ENCODE data around the gene GAGE12G.
"Not testable (repeated sequence)": the region's sequence is repeated elsewhere in the genome, so short reads cannot be mapped to it uniquely, and the experiment has no call there.

Gene GAGE12G, protein sequence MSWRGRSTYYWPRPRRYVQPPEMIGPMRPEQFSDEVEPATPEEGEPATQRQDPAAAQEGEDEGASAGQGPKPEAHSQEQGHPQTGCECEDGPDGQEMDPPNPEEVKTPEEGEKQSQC

DNA sequence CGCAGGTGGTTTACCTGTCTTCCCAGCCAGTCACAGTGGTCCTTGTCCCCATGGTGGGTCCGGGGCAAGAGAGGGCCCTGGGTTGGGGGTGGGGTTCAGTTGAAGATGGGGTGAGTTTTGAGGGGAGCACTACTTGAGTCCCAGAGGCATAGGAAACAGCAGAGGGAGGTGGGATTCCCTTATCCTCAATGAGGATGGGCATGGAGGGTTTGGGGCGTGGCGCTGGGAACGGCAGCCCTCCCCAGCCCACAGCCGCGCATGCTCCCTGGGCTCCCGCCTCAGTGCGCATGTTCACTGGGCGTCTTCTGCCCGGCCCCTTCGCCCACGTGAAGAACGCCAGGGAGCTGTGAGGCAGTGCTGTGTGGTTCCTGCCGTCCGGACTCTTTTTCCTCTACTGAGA is at the start of gene GAGE12G:
Gene GAGE12G, plus strand, starts transcription at position 301 of the 400 bp plus-strand sequence. CDS start 1,155 bp downstream, outside the sequence.
- DNase-seq: not testable (repeated sequence)

DNA sequence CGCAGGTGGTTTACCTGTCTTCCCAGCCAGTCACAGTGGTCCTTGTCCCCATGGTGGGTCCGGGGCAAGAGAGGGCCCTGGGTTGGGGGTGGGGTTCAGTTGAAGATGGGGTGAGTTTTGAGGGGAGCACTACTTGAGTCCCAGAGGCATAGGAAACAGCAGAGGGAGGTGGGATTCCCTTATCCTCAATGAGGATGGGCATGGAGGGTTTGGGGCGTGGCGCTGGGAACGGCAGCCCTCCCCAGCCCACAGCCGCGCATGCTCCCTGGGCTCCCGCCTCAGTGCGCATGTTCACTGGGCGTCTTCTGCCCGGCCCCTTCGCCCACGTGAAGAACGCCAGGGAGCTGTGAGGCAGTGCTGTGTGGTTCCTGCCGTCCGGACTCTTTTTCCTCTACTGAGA is 38.3 kb upstream of the GAGE12G start, which contains the start of gene GAGE12C:
Gene GAGE12C, plus strand, starts transcription at position 301 of the 400 bp plus-strand sequence. CDS start 1,155 bp downstream, outside the sequence.
- not testable (repeated sequence) for DNase-seq

DNA sequence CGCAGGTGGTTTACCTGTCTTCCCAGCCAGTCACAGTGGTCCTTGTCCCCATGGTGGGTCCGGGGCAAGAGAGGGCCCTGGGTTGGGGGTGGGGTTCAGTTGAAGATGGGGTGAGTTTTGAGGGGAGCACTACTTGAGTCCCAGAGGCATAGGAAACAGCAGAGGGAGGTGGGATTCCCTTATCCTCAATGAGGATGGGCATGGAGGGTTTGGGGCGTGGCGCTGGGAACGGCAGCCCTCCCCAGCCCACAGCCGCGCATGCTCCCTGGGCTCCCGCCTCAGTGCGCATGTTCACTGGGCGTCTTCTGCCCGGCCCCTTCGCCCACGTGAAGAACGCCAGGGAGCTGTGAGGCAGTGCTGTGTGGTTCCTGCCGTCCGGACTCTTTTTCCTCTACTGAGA is 28.8 kb upstream of the GAGE12G start, which contains the start of gene GAGE12D:
Gene GAGE12D, plus strand, starts transcription at position 301 of the 400 bp plus-strand sequence. CDS start 1,155 bp downstream, outside the sequence.
- not testable (repeated sequence) for DNase-seq

DNA sequence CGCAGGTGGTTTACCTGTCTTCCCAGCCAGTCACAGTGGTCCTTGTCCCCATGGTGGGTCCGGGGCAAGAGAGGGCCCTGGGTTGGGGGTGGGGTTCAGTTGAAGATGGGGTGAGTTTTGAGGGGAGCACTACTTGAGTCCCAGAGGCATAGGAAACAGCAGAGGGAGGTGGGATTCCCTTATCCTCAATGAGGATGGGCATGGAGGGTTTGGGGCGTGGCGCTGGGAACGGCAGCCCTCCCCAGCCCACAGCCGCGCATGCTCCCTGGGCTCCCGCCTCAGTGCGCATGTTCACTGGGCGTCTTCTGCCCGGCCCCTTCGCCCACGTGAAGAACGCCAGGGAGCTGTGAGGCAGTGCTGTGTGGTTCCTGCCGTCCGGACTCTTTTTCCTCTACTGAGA is 19.2 kb upstream of the GAGE12G start, which contains the start of gene GAGE12E:
Gene GAGE12E, plus strand, starts transcription at position 301 of the 400 bp plus-strand sequence. CDS start 1,155 bp downstream, outside the sequence.
- not testable (repeated sequence) for DNase-seq

DNA sequence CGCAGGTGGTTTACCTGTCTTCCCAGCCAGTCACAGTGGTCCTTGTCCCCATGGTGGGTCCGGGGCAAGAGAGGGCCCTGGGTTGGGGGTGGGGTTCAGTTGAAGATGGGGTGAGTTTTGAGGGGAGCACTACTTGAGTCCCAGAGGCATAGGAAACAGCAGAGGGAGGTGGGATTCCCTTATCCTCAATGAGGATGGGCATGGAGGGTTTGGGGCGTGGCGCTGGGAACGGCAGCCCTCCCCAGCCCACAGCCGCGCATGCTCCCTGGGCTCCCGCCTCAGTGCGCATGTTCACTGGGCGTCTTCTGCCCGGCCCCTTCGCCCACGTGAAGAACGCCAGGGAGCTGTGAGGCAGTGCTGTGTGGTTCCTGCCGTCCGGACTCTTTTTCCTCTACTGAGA is 9.7 kb upstream of the GAGE12G start, which contains the start of gene GAGE12F:
Gene GAGE12F, plus strand, starts transcription at position 301 of the 400 bp plus-strand sequence. CDS start 1,155 bp downstream, outside the sequence.
- DNase-seq: not testable (repeated sequence)

DNA sequence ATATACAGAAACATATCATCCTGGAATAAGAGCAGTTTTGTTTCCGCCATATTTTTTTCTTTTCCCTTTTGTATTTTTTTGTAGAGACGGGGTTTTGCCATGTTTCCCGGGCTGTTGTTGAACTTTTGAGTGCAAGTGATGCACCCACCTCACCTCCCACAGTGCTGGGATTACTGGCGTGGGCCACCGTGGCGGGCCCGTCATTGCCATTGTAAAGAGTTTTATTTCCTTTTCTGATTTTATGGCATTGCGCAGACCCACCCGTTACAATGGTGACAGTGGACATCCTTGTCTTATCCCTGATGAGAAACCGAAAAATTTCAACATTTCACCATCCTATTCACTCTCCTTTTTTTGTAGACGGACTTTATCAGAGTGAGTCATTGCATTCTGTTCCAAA is 1.5 kb upstream of the GAGE12G start:
- DNase-seq: not testable (repeated sequence)

DNA sequence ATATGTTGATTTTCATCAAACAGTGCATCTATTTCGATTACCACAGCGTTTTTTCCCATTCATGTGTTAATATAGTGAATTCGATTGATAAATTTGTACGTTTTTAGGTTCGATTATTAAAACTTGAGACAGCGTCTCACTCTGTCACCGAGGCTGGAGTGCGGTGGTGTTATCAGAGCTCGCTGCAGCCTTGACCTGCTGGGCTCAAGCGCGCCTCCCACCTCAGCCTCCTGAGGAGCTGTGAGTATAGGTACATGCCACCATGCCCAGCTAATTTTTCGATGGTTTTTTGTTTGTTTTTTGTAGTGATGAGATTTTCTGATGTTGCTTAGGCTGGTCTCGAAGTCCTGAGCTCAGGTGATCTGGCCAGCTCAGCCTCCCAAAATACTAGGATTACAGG is 1.0 kb upstream of the GAGE12G start:
- not testable (repeated sequence) for DNase-seq

DNA sequence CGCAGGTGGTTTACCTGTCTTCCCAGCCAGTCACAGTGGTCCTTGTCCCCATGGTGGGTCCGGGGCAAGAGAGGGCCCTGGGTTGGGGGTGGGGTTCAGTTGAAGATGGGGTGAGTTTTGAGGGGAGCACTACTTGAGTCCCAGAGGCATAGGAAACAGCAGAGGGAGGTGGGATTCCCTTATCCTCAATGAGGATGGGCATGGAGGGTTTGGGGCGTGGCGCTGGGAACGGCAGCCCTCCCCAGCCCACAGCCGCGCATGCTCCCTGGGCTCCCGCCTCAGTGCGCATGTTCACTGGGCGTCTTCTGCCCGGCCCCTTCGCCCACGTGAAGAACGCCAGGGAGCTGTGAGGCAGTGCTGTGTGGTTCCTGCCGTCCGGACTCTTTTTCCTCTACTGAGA is 9.4 kb downstream of the GAGE12G start, which contains the start of gene GAGE12H:
Gene GAGE12H, plus strand, starts transcription at position 301 of the 400 bp plus-strand sequence. CDS start 1,155 bp downstream, outside the sequence.
- DNase-seq: not testable (repeated sequence)

DNA sequence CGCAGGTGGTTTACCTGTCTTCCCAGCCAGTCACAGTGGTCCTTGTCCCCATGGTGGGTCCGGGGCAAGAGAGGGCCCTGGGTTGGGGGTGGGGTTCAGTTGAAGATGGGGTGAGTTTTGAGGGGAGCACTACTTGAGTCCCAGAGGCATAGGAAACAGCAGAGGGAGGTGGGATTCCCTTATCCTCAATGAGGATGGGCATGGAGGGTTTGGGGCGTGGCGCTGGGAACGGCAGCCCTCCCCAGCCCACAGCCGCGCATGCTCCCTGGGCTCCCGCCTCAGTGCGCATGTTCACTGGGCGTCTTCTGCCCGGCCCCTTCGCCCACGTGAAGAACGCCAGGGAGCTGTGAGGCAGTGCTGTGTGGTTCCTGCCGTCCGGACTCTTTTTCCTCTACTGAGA is 19.0 kb downstream of the GAGE12G start, which contains the start of gene GAGE2A:
Gene GAGE2A, plus strand, starts transcription at position 301 of the 400 bp plus-strand sequence. CDS start 1,155 bp downstream, outside the sequence.
- DNase-seq: not testable (repeated sequence)

DNA sequence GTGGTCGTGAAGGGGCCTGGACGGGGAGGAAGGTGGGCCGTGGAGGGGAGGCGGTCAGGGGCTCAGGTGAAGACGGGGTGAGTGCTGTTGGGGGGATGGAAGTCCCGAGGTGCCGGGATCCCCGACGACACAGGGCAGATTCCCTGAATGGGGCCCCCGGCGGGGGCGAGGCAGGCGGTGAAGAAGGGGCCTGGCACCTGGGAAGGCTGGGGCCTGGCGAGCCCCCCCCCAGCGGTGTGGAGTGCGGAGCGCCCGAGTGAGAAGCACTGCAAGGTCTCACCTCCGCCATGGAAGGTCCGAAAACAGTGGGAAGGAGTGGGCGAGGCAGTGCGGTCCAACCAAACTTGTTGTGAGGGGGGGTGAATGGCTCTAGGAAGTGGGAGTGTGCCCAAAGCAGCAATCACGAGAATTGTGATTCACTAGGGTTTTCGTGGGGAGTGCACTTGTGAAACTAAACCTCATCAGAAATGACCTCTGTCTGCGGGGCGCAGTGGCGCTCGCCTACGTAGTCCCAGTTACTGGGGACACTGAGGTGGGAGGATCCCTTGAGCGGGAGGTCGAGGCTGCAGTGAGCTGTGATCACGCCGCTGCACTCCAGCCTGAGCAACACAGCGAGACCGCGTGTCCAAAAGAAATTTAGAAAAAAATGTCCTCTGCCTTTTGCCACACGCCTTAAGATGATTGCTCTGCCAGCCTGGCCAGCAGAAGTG is 19.7 kb downstream of the GAGE12G start:
- peak; percentile 62 for DNase-seq

DNA sequence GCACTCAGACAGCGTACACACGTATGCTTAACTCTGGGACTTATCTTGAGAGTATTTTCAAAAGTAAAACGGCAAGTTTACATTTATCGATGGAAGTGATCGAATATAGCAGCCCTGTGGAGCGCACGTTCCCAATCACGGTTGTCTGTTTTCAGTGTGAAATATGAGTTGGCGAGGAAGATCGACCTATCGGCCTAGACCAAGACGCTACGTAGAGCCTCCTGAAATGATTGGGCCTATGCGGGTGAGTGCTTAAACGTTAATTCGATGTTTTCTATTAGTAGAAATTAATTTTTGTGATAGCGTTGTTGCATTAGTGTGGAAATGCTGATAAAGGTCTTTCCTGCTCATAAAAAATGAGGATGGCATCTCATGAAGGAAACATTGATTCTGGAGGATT is 20.3 kb downstream of the GAGE12G start:
- peak; percentile 47 for DNase-seq

DNA sequence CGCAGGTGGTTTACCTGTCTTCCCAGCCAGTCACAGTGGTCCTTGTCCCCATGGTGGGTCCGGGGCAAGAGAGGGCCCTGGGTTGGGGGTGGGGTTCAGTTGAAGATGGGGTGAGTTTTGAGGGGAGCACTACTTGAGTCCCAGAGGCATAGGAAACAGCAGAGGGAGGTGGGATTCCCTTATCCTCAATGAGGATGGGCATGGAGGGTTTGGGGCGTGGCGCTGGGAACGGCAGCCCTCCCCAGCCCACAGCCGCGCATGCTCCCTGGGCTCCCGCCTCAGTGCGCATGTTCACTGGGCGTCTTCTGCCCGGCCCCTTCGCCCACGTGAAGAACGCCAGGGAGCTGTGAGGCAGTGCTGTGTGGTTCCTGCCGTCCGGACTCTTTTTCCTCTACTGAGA is 28.5 kb downstream of the GAGE12G start, which contains the start of gene GAGE1:
Gene GAGE1, plus strand, starts transcription at position 301 of the 400 bp plus-strand sequence. CDS start 1,155 bp downstream, outside the sequence.
- DNase-seq: not testable (repeated sequence)

DNA sequence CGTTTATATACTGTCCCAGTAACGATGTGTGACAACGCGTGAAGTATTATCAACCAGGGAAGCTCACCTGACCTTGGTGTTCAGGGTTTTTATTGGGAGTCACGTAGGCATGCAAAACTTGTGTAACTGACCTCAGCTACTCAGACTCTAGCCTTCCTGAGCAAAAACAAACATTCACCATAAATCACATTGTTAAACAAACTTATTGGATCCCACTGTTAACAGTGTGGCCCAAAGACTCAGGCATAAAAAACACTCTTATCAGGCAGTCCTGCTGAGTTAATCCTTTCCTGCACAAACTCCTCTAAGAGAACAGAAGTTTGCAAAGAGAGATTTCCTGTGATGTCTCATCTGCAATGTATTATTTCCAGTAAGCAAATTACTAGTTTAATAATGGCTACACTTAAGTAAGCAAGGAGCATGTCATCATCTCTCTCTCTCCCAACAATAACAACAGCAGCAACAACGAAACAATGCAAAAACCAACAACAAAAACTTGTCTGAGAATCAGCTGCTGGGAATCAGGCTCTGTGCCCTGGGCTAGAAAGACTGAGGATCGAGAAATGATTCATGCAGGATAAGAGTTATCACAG is 40.6 kb downstream of the GAGE12G start:
- DNase-seq: no peak

DNA sequence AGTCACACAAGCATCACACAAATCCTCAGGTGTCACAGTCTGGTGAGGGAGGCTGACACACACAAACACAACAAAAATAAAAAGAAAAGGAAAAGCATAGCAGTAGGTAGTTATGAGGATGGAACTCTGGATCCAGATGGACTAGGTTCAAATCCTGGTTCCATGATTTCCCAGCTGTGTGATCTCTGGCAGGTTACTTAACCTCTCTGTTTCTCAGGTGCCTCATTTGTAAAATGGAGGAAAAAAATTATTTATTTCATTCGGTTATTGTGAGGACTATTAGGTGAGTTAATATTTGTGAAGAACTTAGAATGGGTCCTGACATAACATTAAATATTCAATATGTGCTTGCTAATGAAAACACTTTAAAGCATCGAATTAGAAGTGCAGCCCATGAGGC is 48.4 kb downstream of the GAGE12G start:
- DNase-seq: no peak

Measured in activated effector memory CD4-positive, alpha-beta T cell treated with anti-CD3 and anti-CD28 coated beads, Interleukin-2, amount 50 U/mL, for 16 hours (primary cell).